ENCODE results near the gene DDX19B.
A peak's percentile ranks its signal among the peaks of the same experiment; 100 is the strongest.

The DDX19B gene

GRCh38 chr16:70251629-70252354 is 47.2 kb upstream of the DDX19B start, which contains the start of gene EXOSC6 (continued):
- TF ChIP-seq, protein P1, sequence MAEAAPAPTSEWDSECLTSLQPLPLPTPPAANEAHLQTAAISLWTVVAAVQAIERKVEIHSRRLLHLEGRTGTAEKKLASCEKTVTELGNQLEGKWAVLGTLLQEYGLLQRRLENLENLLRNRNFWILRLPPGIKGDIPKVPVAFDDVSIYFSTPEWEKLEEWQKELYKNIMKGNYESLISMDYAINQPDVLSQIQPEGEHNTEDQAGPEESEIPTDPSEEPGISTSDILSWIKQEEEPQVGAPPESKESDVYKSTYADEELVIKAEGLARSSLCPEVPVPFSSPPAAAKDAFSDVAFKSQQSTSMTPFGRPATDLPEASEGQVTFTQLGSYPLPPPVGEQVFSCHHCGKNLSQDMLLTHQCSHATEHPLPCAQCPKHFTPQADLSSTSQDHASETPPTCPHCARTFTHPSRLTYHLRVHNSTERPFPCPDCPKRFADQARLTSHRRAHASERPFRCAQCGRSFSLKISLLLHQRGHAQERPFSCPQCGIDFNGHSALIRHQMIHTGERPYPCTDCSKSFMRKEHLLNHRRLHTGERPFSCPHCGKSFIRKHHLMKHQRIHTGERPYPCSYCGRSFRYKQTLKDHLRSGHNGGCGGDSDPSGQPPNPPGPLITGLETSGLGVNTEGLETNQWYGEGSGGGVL (tag by site-specific recombination; IDR thresholded peaks at IDR 0.05): 0 out of 2 replicates have a peak, but pooled peaks have one; percentile 13
- TF ChIP-seq ZXDB (tag by site-specific recombination; IDR thresholded peaks at IDR 0.05) (peak; percentile 92), YY2 (tag by site-specific recombination; IDR thresholded peaks at IDR 0.05) (peak; percentile 94), ZNF692 (tag by site-specific recombination; IDR thresholded peaks at IDR 0.05) (peak; percentile 86), KLF8 (tag by site-specific recombination; IDR thresholded peaks at IDR 0.05) (peak; percentile 70; the same call in 1 of the 2 replicates), KLF17 (tag by site-specific recombination; IDR thresholded peaks at IDR 0.05) (0 out of 2 replicates have a peak, but pooled peaks have one; percentile 40), ZNF514 (tag by site-specific recombination; IDR thresholded peaks at IDR 0.05) (no peak), PRDM2 (tag by site-specific recombination; IDR thresholded peaks at IDR 0.05; ENCODE audit: borderline replicate concordance) (no peak), ZEB2 (tag by site-specific recombination; IDR thresholded peaks at IDR 0.05) (peak; percentile 72), ZNF707 (tag by site-specific recombination; IDR thresholded peaks at IDR 0.05) (no peak), ZNF658 (tag by site-specific recombination; IDR thresholded peaks at IDR 0.05) (no peak), ZNF112 (tag by site-specific recombination; IDR thresholded peaks at IDR 0.05) (no peak), ZNF18 (tag by site-specific recombination; IDR thresholded peaks at IDR 0.05) (no peak), ZNF621 (tag by site-specific recombination; IDR thresholded peaks at IDR 0.05) (no peak), ZNF146 (tag by site-specific recombination; IDR thresholded peaks at IDR 0.05) (no peak; the same call in 1 of the 2 replicates), ZNF830 (tag by site-specific recombination; IDR thresholded peaks at IDR 0.05; ENCODE audit: low read depth) (no peak), SP2 (tag by site-specific recombination; IDR thresholded peaks at IDR 0.05) (peak; percentile 68), ZNF792 (tag by site-specific recombination; IDR thresholded peaks at IDR 0.05) (peak; percentile 61; the same call in 1 of the 2 replicates), BCL6B (tag by site-specific recombination; IDR thresholded peaks at IDR 0.05) (no peak), ZNF555 (tag by site-specific recombination; conservative IDR thresholded peaks at IDR 0.05) (no peak)
- TF ChIP-seq, protein P2, sequence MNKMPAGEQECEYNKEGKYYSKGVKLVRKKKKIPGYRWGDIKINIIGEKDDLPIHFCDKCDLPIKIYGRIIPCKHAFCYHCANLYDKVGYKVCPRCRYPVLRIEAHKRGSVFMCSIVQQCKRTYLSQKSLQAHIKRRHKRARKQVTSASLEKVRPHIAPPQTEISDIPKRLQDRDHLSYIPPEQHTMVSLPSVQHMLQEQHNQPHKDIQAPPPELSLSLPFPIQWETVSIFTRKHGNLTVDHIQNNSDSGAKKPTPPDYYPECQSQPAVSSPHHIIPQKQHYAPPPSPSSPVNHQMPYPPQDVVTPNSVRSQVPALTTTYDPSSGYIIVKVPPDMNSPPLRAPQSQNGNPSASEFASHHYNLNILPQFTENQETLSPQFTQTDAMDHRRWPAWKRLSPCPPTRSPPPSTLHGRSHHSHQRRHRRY (tag by site-specific recombination; IDR thresholded peaks at IDR 0.05): 0 out of 2 replicates have a peak, but pooled peaks have one; percentile 32

Measured in HEK293 (cell line).